Lung (tissue), 12 donors: ENCODE data around the gene SLC12A6. TPM values are rescaled to one million over a fixed set of nuclear protein-coding genes. Genes with fewer than 3 reads are reported as not detected.

ENCODE experiments used
- ATAC-seq: fragments of 200-7000 bp; cut with Tn5 transposase; one replicate; pipeline ENCODE4 v1.9.1; 2020; ENCODE audit warnings: moderate number of reproducible peaks; ENCODE audit not compliant: insufficient read depth, low FRiP score
- DNase-seq, 3 donors: peaks; one replicate each; pipeline ENCODE4 v3.0.0-alpha.2; 2013 to 2017
- H3K27ac ChIP-seq, 2 donors: one replicate each; pipeline ENCODE4 v1.5.1; 2013; ENCODE audit warnings: mild to moderate bottlenecking in 2 of 2, moderate library complexity in 2 of 2, control low read depth in 1 of 2, inconsistent platforms in 1 of 2, low read depth in 1 of 2, low read length in 1 of 2
- H3K27me3 ChIP-seq, 3 donors: one replicate each; pipeline ENCODE4 v1.5.1; 2013; ENCODE audit warnings: low read length in 2 of 3; ENCODE audit not compliant: control insufficient read depth in 3 of 3, insufficient read depth in 3 of 3
- H3K36me3 ChIP-seq, 4 donors: one replicate each; pipeline ENCODE4 v1.5.1; 2013; ENCODE audit warnings: low read length in 4 of 4, mild to moderate bottlenecking in 1 of 4, moderate library complexity in 1 of 4; ENCODE audit not compliant: control insufficient read depth in 4 of 4, insufficient read depth in 4 of 4
- H3K4me1 ChIP-seq, 5 donors: one replicate each; pipeline ENCODE4 v1.5.1; 2013; ENCODE audit warnings: low read length in 5 of 5, mild to moderate bottlenecking in 2 of 5, moderate library complexity in 1 of 5; ENCODE audit not compliant: control insufficient read depth in 5 of 5, insufficient read depth in 5 of 5
- H3K4me3 ChIP-seq: one replicate; pipeline ENCODE4 v1.5.1; 2013; ENCODE audit warnings: mild to moderate bottlenecking, control low read depth, moderate library complexity
- H3K9ac ChIP-seq, 2 donors: one replicate each; pipeline ENCODE4 v1.5.1; 2013; ENCODE audit warnings: low read length in 2 of 2, control low read depth in 1 of 2; ENCODE audit not compliant: insufficient read depth in 1 of 2
- H3K9me3 ChIP-seq, 4 donors: one replicate each; pipeline ENCODE4 v1.5.1; 2013; ENCODE audit warnings: low read length in 3 of 4, mild to moderate bottlenecking in 1 of 4, moderate library complexity in 1 of 4; ENCODE audit not compliant: control insufficient read depth in 4 of 4, insufficient read depth in 3 of 4
- CTCF ChIP-seq: IDR thresholded peaks from 2 replicates; pipeline ENCODE4 v1.5.1; 2012; ENCODE audit warnings: mild to moderate bottlenecking; ENCODE audit errors: control extremely low read depth, extremely low read depth
- WGBS, 2 donors: extraction: QIAGEN DNeasy Blood & Tissue Kit; methylation state at CpG; one replicate each; pipeline ENCODE4 v1.1.7; 2013; 5-methylcytosine and 5-hydroxymethylcytosine counted together
- polyA plus RNA-seq, 2 donors: library from polyadenylated mRNA; stranded (reverse); fragments of 200-250 nt; gene quantifications; one replicate each; pipeline ENCODE4 v1.2.1, GENCODE V29; 2013
- total RNA-seq, 2 donors: library from RNA; depleted of rRNA in 1 of 2; stranded (reverse); fragments of >200 nt in 1 of 2; gene quantifications; one replicate each; pipeline ENCODE4 v1.2.1, GENCODE V29; 2014 to 2021
- donor health status: control.
- donor health status: control.
- donor health status: Bipolar disorder and iron deficiency.
- donor health status: healthy.
- donor health status: DM: yes; HTN: yes; CAD: no.

Gene SLC12A6
- total and polyA plus RNA-seq, 4 donors, result 7.6 to 58.4 (median 27.7) TPM

DNA sequence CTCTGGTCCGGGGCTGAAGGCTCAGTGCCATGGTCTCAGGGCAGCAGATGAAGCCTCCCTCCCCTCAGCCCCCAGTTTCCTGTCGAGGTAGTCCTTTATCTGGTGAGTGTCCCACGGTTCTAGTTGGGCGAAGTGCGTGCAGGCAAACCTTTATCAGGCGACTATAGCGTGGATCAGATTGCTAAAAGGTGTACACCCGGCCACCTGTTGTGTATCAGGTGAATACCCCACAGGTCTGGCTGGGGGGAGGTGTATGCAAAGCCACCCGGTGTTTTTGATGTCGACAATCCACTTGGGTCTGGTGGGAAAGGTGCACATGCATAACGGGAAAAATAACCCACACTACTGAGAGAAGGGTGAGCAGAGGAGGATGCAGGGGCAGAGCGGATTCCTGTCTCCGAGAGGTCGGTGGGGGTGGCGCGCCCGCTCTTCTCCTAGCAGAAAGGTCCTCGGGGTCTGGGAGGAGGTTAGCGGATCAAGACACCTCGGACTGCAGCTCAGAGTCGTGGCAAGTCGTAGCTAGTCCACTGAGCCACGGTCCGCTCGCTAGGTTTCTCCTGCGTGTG is 507 bp downstream of the SLC12A6 start:
- 1 to 2% methylated on average over 26 of the region's 26 CpGs for WGBS, 2 donors
- ATAC-seq, result no peak
- Histone ChIP-seq H3K4me1 (peaks cover 3 to 11% (median 8%) of the 10 kb centered on the region in 5 donors), H3K9me3 (no peaks in the 10 kb centered on the region), H3K36me3 (peaks cover 0 to 15% (median 4%) of the 10 kb centered on the region in 4 donors), H3K27me3 (no peaks in the 10 kb centered on the region), H3K4me3 (peak overlapping the region; percentile 91), H3K27ac (peak overlapping the region; percentile 91 to 94), H3K9ac (peak overlapping the region; percentile 18 to 58)
- DNase-seq, result no peak
- TF ChIP-seq CTCF, result no peak

DNA sequence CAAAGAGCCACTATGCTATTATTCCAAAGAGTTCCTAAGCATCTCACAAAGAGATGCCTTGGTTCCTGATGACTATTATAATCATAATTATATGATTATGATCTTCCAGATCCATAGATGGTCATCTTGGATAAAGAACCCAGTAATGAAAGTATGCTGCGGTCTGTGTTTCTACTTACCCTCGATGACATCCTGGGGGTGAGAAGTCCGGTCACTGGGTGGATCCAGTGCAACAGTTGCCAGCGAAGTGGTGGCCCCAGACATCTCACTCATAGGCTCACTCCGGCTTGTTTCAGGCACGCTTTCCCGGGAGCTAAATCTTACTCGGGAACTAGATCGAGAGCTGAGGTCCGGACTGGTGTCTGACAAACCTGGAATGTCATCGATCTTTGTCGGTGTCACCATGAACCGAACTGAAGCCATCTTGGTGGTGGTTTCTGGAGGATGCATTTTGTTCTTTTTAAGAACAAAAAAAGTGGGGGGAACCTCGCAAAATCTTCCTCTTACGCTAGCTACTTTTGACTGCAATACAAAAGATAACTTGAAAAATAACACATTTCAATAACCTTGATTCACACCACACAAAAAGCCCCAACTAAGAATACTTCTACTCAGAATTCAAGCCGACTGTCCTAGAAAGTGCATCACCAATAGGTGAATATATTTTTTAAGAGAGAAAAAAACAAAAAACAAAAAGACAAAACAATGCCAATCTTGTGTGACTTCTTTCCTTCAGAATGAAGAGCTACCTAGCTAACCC is 1.2 kb downstream of the SLC12A6 start:
- Histone ChIP-seq H3K4me1 (peaks cover 3 to 10% (median 4%) of the 10 kb centered on the region in 5 donors), H3K9ac (no peak overlapping the region), H3K9me3 (no peaks in the 10 kb centered on the region), H3K36me3 (peaks cover 0 to 11% (median 1%) of the 10 kb centered on the region in 4 donors), H3K27me3 (no peaks in the 10 kb centered on the region), H3K4me3 (peak overlapping the region; percentile 91), H3K27ac (peak overlapping the region; percentile 91 to 94)
- 67 to 76% methylated on average over 16 of the region's 16 CpGs for WGBS, 2 donors
- TF ChIP-seq CTCF, result no peak
- DNase-seq, result no peak
- no peak for ATAC-seq

DNA sequence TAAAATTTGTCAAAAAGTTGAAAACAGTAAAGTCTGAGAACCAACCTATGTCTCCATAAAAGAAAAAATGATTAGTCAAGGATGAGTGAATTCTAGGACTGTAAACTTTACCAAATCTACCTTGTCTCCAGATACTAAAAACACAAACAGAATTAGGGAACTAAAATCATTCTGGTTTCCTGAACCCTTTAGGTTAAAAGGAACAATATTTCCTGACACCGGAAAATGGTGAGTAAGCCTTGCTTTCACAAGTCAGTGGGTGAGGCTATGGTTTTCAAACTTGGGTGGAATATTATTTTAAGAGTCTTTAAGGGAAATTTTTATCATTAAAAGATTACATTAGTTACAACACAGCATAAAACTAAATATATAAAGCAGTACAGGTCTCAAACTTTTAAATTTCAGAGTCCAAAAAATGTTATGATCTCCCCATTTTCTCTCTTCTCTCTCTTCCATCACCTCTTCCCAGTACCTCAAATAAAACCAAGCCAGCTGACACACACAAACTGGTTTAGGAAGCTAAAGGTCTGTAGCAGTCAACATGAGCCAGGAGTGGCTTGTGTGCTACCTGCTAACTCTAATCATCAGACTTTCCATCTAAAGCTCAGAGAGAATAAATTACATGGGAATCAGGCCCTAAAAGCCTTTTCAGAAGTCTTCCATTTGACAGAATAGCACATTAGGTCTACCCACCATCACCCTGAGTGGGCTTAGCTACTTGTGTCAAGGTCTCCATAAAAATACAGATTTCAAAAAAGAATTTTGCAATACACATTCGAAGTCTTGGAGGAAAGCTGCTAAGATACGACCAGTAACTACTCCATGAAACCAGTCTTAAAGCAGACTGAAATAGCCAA is 2.2 kb downstream of the SLC12A6 start:
- Histone ChIP-seq H3K9ac (no peak overlapping the region), H3K4me3 (no peak overlapping the region), H3K9me3 (no peaks in the 10 kb centered on the region), H3K4me1 (peaks cover 3 to 10% (median 4%) of the 10 kb centered on the region in 5 donors), H3K27me3 (no peaks in the 10 kb centered on the region), H3K36me3 (peaks cover 0 to 5% (median 1%) of the 10 kb centered on the region in 4 donors), H3K27ac (peak overlapping the region; percentile 62 to 85)
- TF ChIP-seq CTCF, result no peak
- no peak for DNase-seq
- WGBS, 2 donors, result 38 to 52% methylated on average over 3 of the region's 3 CpGs
- no peak for ATAC-seq
